Lung (tissue), 13 donors: ENCODE results near the gene GCM1. TPM values are rescaled to one million over a fixed set of nuclear protein-coding genes. Genes with fewer than 3 reads are reported as not detected.

Experiments
- ATAC-seq: fragments of 200-7000 bp; cut with Tn5 transposase; one replicate; pipeline ENCODE4 v1.9.1; 2020; ENCODE audit warnings: moderate number of reproducible peaks; ENCODE audit not compliant: insufficient read depth, low FRiP score
- DNase-seq, 3 donors: peaks; one replicate each; pipeline ENCODE4 v3.0.0-alpha.2; 2013 to 2017
- H3K27ac ChIP-seq, 2 donors: one replicate each; pipeline ENCODE4 v1.5.1; 2013; ENCODE audit warnings: mild to moderate bottlenecking in 2 of 2, moderate library complexity in 2 of 2, control low read depth in 1 of 2, inconsistent platforms in 1 of 2, low read depth in 1 of 2, low read length in 1 of 2
- H3K27me3 ChIP-seq, 3 donors: one replicate each; pipeline ENCODE4 v1.5.1; 2013; ENCODE audit warnings: low read length in 2 of 3; ENCODE audit not compliant: control insufficient read depth in 3 of 3, insufficient read depth in 3 of 3
- H3K36me3 ChIP-seq, 4 donors: one replicate each; pipeline ENCODE4 v1.5.1; 2013; ENCODE audit warnings: low read length in 4 of 4, mild to moderate bottlenecking in 1 of 4, moderate library complexity in 1 of 4; ENCODE audit not compliant: control insufficient read depth in 4 of 4, insufficient read depth in 4 of 4
- H3K4me1 ChIP-seq, 5 donors: one replicate each; pipeline ENCODE4 v1.5.1; 2013; ENCODE audit warnings: low read length in 5 of 5, mild to moderate bottlenecking in 2 of 5, moderate library complexity in 1 of 5; ENCODE audit not compliant: control insufficient read depth in 5 of 5, insufficient read depth in 5 of 5
- H3K4me3 ChIP-seq: one replicate; pipeline ENCODE4 v1.5.1; 2013; ENCODE audit warnings: mild to moderate bottlenecking, control low read depth, moderate library complexity
- H3K9ac ChIP-seq, 2 donors: one replicate each; pipeline ENCODE4 v1.5.1; 2013; ENCODE audit warnings: low read length in 2 of 2, control low read depth in 1 of 2; ENCODE audit not compliant: insufficient read depth in 1 of 2
- H3K9me3 ChIP-seq, 4 donors: one replicate each; pipeline ENCODE4 v1.5.1; 2013; ENCODE audit warnings: low read length in 3 of 4, mild to moderate bottlenecking in 1 of 4, moderate library complexity in 1 of 4; ENCODE audit not compliant: control insufficient read depth in 4 of 4, insufficient read depth in 3 of 4
- CTCF ChIP-seq: IDR thresholded peaks from 2 replicates; pipeline ENCODE4 v1.5.1; 2012; ENCODE audit warnings: mild to moderate bottlenecking; ENCODE audit errors: control extremely low read depth, extremely low read depth
- WGBS, 2 donors: extraction: QIAGEN DNeasy Blood & Tissue Kit; methylation state at CpG; one replicate each; pipeline ENCODE4 v1.1.7; 2013; 5-methylcytosine and 5-hydroxymethylcytosine counted together
- polyA plus RNA-seq, 2 donors: library from polyadenylated mRNA; stranded (reverse); fragments of 200-250 nt; gene quantifications; one replicate each; pipeline ENCODE4 v1.2.1, GENCODE V29; 2013
- small RNA-seq: library from RNA; depleted of rRNA; stranded (forward); fragments of <200 nt; gene quantifications from one replicate; pipeline ENCODE3, GENCODE V24; 2014; ENCODE audit warnings: low replicate concordance
- total RNA-seq, 2 donors: library from RNA; depleted of rRNA in 1 of 2; stranded (reverse); fragments of >200 nt in 1 of 2; gene quantifications; one replicate each; pipeline ENCODE4 v1.2.1, GENCODE V29; 2014 to 2021
- donor health status: control.
- donor health status: control.
- donor health status: Bipolar disorder and iron deficiency.
- donor health status: healthy.
- donor health status: DM: yes; HTN: yes; CAD: no.

Gene GCM1
- total and polyA plus RNA-seq, 4 donors, result 0.03 to 0.10 (median 0.09) TPM; not detected in 1

- ATAC-seq (no peak), DNase-seq (no peak)
- Histone ChIP-seq H3K27me3 (no peaks in the 10 kb centered on the region), H3K4me1 (no peaks in the 10 kb centered on the region), H3K9me3 (no peaks in the 10 kb centered on the region), H3K9ac (no peak overlapping the region), H3K4me3 (no peak overlapping the region), H3K27ac (no peak overlapping the region), H3K36me3 (peaks cover 25 to 54% (median 35%) of the 10 kb centered on the region in 4 donors)
- TF ChIP-seq CTCF, result no peak
Observed at GRCh38 chr6:53089948-53090347, 58.7 kb downstream of the GCM1 start.

GRCh38 chr6:53086302-53086701, 62.3 kb downstream of the GCM1 start:
- Histone ChIP-seq H3K27ac (no peak overlapping the region), H3K9me3 (no peaks in the 10 kb centered on the region), H3K9ac (no peak overlapping the region), H3K4me3 (no peak overlapping the region), H3K4me1 (no peaks in the 10 kb centered on the region), H3K27me3 (no peaks in the 10 kb centered on the region), H3K36me3 (peaks cover 25 to 43% (median 40%) of the 10 kb centered on the region in 4 donors)
- DNase-seq (no peak), ATAC-seq (no peak)
- WGBS, 2 donors, result 42 to 45% methylated on average over 2 of the region's 2 CpGs
- TF ChIP-seq CTCF, result no peak

GRCh38 chr6:53080813-53081212, 67.8 kb downstream of the GCM1 start:
- H3K36me3 ChIP-seq, result peaks cover 10 to 33% (median 20%) of the 10 kb centered on the region in 4 donors

More at GRCh38 chr6:53080813-53081212, 67.8 kb downstream of the GCM1 start:
- TF ChIP-seq CTCF, result no peak
- Histone ChIP-seq H3K4me1 (no peaks in the 10 kb centered on the region), H3K9me3 (no peaks in the 10 kb centered on the region), H3K27ac (no peak overlapping the region), H3K27me3 (no peaks in the 10 kb centered on the region), H3K4me3 (no peak overlapping the region), H3K9ac (no peak overlapping the region)
- 96 to 99% methylated on average over 1 of the region's 1 CpG for WGBS, 2 donors
- ATAC-seq, result no peak
- no peak for DNase-seq

Small RNAs within 50 kb of the gene (small RNA-seq; reads per million reads assigned to genes)
- not detected for gene RN7SL244P
- not detected for gene RNU6-464P

Other genes starting within 250 kb of the GCM1 start
- gene GSTA3, start 239.1 kb downstream of the GCM1 start, total RNA-seq, result 1 to 10 TPM; 3.0 to 5.8 TPM
- gene GSTA3, start 239.1 kb downstream of the GCM1 start, polyA plus RNA-seq, result 1 to 10 TPM; 1.1 to 1.7 TPM
- gene GSTA4, start 153.6 kb downstream of the GCM1 start, total RNA-seq, result 100 to 1,000 TPM in 1 of 2 donors, 10 to 100 TPM in 1; 63.9 to 115 TPM
- gene GSTA4, start 153.6 kb downstream of the GCM1 start, polyA plus RNA-seq, result 100 to 1,000 TPM in 1 of 2 donors, 10 to 100 TPM in 1; 46.0 to 115 TPM
- gene CILK1, start 87.0 kb downstream of the GCM1 start, total RNA-seq, result 10 to 100 TPM; 12.0 to 27.4 TPM
- gene CILK1, start 87.0 kb downstream of the GCM1 start, polyA plus RNA-seq, result 1 to 10 TPM; 4.1 to 6.1 TPM
- 100 to 1,000 TPM in 1 of 2 donors, 10 to 100 TPM in 1; 77.9 to 117 TPM for gene FBXO9, start 83.4 kb downstream of the GCM1 start, total RNA-seq
- 10 to 100 TPM; 26.0 to 63.5 TPM for gene FBXO9, start 83.4 kb downstream of the GCM1 start, polyA plus RNA-seq
- gene ELOVL5, start 200.1 kb upstream of the GCM1 start, total RNA-seq, result 10 to 100 TPM; 91.0 to 95.6 TPM
- 10 to 100 TPM; 37.7 to 88.9 TPM for gene ELOVL5, start 200.1 kb upstream of the GCM1 start, polyA plus RNA-seq